Neural crest cell (in vitro differentiated cells): ENCODE results near the gene SLC25A36. TPM values are rescaled to one million over a fixed set of nuclear protein-coding genes. Genes with fewer than 3 reads are reported as not detected.
"Not testable (repeated sequence)": the region's sequence is repeated elsewhere in the genome, so short reads cannot be mapped to it uniquely, and the experiment has no call there.

Experiments used
- DNase-seq: peaks from one replicate; pipeline ENCODE4 v3.0.0; 2021; ENCODE audit warnings: low read depth, mixed read lengths, low spot score
- H3K27ac Mint-ChIP-seq: one replicate; pipeline ENCODE4 v1.8.0; 2021; ENCODE audit warnings: mild to moderate bottlenecking, mixed read lengths; ENCODE audit not compliant: unreplicated experiment
- H3K27me3 Mint-ChIP-seq: 2 replicates; pipeline ENCODE4 v1.8.0; 2021; ENCODE audit warnings: low read depth, mild to moderate bottlenecking, mixed read lengths
- H3K36me3 Mint-ChIP-seq: 2 replicates; pipeline ENCODE4 v1.8.0; 2021; ENCODE audit warnings: low read depth, mild to moderate bottlenecking, mixed read lengths
- H3K4me1 Mint-ChIP-seq: 2 replicates; pipeline ENCODE4 v1.8.0; 2021; ENCODE audit warnings: mixed read lengths
- H3K4me3 Mint-ChIP-seq: one replicate; pipeline ENCODE4 v1.8.0; 2021; ENCODE audit warnings: mild to moderate bottlenecking, mixed read lengths
- H3K9me3 Mint-ChIP-seq: 2 replicates; pipeline ENCODE4 v1.8.0; 2021; ENCODE audit warnings: mixed read lengths
- total RNA-seq: library from RNA; stranded (reverse); gene quantifications from 2 replicates; pipeline ENCODE4 v1.2.1, GENCODE V29; 2021
- TF ChIP-seq, protein P1 (sequence below): fragments of 200-600 bp; sonication (generic); conservative IDR thresholded peaks from 2 replicates; pipeline ENCODE4 v1.5.0; 2021; ENCODE audit warnings: antibody characterized with exemption, mild to moderate bottlenecking

Gene SLC25A36
- total RNA-seq, 1 donor from 2014 or later = 71.2 TPM

DNA sequence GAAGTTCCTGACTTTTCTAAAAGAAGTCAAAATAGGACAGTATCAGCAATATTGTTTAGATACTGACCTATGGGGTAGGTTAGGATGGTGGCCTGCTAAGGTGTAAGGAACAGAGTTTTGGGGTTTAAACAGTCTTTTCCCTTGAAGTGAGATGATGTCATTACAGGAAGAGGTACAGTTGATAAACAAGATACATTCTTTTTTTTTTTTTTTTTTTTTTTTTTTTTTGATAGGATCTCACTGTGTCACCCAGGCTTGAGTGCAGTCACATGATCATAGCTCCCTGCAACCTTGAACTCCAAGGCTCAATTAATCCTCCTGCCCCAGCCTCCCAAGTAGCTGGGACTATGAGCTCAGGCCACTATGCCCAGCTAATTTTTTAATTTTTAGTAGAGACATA lies 33.3 kb downstream of the SLC25A36 start:
- Mint-ChIP-seq H3K4me1 (no peaks in the 10 kb centered on the region), H3K4me3 (no peak overlapping the region), H3K27ac (peak overlapping the region; percentile 24), H3K9me3 (no peaks in the 10 kb centered on the region), H3K36me3 (peaks cover 6% of the 10 kb centered on the region), H3K27me3 (no peaks in the 10 kb centered on the region)
- TF ChIP-seq, protein P1, sequence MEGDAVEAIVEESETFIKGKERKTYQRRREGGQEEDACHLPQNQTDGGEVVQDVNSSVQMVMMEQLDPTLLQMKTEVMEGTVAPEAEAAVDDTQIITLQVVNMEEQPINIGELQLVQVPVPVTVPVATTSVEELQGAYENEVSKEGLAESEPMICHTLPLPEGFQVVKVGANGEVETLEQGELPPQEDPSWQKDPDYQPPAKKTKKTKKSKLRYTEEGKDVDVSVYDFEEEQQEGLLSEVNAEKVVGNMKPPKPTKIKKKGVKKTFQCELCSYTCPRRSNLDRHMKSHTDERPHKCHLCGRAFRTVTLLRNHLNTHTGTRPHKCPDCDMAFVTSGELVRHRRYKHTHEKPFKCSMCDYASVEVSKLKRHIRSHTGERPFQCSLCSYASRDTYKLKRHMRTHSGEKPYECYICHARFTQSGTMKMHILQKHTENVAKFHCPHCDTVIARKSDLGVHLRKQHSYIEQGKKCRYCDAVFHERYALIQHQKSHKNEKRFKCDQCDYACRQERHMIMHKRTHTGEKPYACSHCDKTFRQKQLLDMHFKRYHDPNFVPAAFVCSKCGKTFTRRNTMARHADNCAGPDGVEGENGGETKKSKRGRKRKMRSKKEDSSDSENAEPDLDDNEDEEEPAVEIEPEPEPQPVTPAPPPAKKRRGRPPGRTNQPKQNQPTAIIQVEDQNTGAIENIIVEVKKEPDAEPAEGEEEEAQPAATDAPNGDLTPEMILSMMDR = no peak
- no peak for DNase-seq

DNA sequence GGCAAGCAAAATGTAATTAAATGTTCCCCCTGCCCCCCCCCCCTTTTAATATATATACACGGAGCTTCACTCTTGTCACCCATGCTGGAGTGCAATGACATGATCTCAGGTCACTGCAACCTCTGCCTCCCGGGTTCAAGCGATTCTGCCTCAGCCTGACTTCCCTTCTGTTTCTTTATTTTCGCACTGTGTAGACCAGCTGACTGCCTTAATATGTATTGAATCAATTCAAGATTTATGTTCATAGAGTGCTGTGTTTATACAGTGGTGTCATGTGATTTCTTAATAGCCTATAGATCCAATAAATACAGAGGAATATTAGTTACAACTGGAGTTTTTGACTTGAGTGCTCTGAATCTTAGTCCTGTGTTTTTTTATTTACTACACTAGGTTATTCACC lies 39.0 kb downstream of the SLC25A36 start:
- H3K27ac Mint-ChIP-seq = no peak overlapping the region
- peaks cover 4% of the 10 kb centered on the region for H3K36me3 Mint-ChIP-seq
- H3K4me1 Mint-ChIP-seq = no peaks in the 10 kb centered on the region
- TF ChIP-seq, protein P1 = no peak
- H3K4me3 Mint-ChIP-seq = no peak overlapping the region
- no peak for DNase-seq
- H3K27me3 Mint-ChIP-seq = no peaks in the 10 kb centered on the region
- peaks cover 2% of the 10 kb centered on the region for H3K9me3 Mint-ChIP-seq

DNA sequence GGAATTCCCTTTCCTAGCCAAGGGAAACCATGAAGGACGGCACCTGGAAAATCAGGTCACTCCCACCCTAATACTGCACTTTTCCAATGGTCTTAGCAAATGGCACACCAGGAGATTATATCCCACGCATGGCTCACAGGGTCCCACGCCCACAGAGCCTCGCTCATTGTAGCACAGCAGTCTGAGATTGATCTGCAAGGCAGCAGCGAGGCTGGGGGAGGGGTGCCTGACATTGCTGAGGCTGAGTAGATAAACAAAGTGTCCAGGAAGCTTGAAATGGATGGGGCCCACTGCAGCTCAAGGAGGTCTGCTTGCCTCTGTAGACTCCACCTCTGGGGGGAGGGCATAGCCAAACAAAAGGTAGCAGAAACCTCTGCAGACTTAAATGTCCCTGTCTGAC lies 46.2 kb downstream of the SLC25A36 start:
- not testable (repeated sequence) for H3K36me3 Mint-ChIP-seq, H3K27me3 Mint-ChIP-seq, H3K4me3 Mint-ChIP-seq, H3K4me1 Mint-ChIP-seq, DNase-seq, H3K27ac Mint-ChIP-seq
- peaks cover 13% of the 10 kb centered on the region for H3K9me3 Mint-ChIP-seq

DNA sequence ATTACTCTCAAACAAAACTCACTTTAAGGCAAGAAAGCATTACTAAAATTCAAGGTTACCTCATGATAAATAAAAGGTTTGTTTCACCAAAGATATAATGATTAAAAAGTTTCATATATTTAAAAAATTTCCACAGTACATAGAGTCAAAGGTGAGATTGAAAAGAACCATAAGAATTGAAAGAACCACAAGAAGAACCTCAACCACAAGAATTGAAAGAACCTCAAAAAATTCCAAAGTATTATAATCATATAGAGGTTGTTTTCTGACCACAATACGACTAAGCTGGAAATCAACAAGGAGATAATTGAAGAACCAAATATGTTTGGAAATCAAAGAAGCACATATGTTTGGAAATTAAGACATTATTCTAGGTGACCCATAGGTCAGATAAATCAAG lies 52.7 kb downstream of the SLC25A36 start:
- Mint-ChIP-seq H3K27me3 (no peaks in the 10 kb centered on the region), H3K9me3 (peaks cover 5% of the 10 kb centered on the region), H3K36me3 (peaks cover 6% of the 10 kb centered on the region), H3K4me1 (no peaks in the 10 kb centered on the region), H3K4me3 (no peak overlapping the region), H3K27ac (no peak overlapping the region)
- DNase-seq = no peak
- TF ChIP-seq, protein P1 = no peak

DNA sequence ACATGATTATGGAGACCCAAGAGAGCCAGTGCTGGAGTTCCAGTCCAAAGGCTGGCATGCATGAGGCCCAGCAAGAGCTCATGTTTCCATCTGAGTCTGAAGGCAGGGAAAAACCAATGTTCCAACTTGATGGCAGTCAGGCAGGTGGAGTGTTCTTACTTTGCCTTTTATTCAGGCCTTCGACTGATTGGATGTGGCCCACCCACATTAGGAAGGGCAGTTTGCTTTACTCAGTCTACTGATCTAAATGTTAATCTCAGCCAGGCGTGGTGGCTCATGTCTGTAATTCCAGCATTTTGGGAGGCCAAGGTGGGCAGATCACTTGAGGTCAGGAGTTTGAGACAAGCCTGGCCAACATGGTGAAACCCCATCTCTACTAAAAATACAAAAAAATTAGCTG lies 53.2 kb downstream of the SLC25A36 start:
- not testable (repeated sequence) for H3K27ac Mint-ChIP-seq, H3K9me3 Mint-ChIP-seq, H3K4me1 Mint-ChIP-seq, H3K36me3 Mint-ChIP-seq, H3K27me3 Mint-ChIP-seq, H3K4me3 Mint-ChIP-seq, DNase-seq

DNA sequence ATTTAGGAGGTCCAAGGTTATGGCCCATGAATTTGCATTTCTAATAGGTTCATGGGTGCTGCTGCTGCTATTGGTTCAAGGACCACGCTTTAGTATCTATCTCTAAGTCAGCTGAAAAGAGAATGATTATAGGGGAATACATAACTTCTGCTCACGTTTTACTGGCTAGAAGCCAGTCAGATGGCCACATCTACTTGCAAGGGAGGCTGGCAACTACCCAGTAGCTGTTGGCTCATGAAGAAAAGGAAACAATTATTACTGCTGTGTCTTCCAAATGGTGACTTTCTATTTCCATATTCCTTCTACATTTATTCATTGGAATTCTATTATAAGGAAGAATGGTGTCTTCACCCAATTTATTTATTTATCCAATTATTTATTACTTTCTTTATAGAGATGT lies 54.2 kb downstream of the SLC25A36 start:
- Mint-ChIP-seq H3K27ac (no peak overlapping the region), H3K4me3 (no peak overlapping the region), H3K9me3 (peaks cover 8% of the 10 kb centered on the region), H3K27me3 (no peaks in the 10 kb centered on the region), H3K36me3 (peaks cover 6% of the 10 kb centered on the region), H3K4me1 (no peaks in the 10 kb centered on the region)
- DNase-seq = no peak
- TF ChIP-seq, protein P1 = no peak
